RPMI7951 (cell line): ENCODE measurements around the gene SMIM24. TPM values are rescaled to one million over a fixed set of nuclear protein-coding genes. Genes with fewer than 3 reads are reported as not detected.
A peak's percentile ranks its signal among the peaks of the same experiment; 100 is the strongest.
"Not testable (repeated sequence)": the region's sequence is repeated elsewhere in the genome, so short reads cannot be mapped to it uniquely, and the experiment has no call there.

Experiments
- DNase-seq: peaks from one replicate; pipeline ENCODE4 v3.0.0-alpha.2; 2012; ENCODE audit warnings: low read depth
- total RNA-seq: library from RNA; depleted of rRNA; stranded (reverse); fragments of >200 nt; shearing (Covaris generic); gene quantifications from 2 replicates; pipeline ENCODE4 v1.2.3, GENCODE V29; 2014

The SMIM24 gene
- total RNA-seq, 1 experiment from 2014 or later, result not detected

- DNase-seq, result no peak
Measured at GRCh38 chr19:3514930-3515329, 34.6 kb upstream of the SMIM24 start.

GRCh38 chr19:3513229-3514140 lies 33.2 kb upstream of the SMIM24 start:
- DNase-seq, result no peak

GRCh38 chr19:3512562-3513228 lies 32.4 kb upstream of the SMIM24 start:
- no peak for DNase-seq

GRCh38 chr19:3511506-3512251 lies 31.4 kb upstream of the SMIM24 start:
- no peak for DNase-seq

DNA sequence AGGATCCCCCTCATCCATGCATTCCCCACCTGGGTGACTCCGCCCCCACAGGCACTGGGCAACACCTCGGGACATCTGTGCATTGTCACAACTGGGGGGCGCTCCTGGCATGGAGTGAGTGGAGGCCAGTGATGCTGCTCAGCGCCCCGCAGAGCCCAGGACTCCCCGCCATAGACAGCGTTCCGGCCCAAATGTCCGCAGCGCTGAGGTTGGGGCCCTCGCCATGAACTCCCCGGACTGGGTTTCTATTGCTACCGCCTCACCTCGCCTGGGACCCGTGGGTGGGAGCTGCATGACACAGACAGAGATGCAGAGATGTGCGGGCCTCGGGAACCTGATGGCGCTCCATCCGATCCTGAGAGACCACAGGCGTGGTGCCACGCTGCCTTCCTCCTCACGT lies 30.4 kb upstream of the SMIM24 start:
- DNase-seq, result no peak

DNA sequence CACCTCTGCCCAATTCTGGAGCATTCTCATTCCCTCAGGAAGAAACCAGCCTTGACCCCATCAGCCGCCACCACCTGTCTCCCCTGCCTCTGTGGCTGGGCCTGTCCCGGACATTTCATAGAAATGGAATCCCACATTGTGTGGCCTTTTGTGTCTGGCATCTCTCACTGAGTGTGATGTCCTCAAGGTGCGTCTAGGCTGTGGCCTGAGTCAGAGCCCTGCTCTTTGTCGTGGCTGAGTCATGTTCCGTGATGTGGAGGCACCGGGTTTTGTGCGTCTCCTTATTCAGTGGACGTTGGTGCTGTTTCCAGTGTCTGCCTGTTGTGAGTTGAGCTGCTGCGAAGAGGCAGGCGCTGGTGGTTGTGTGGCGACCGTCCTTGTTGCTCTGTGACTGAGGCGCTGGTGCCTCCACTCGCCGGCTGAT lies 29.3 kb upstream of the SMIM24 start:
- peak; percentile 75 for DNase-seq

DNA sequence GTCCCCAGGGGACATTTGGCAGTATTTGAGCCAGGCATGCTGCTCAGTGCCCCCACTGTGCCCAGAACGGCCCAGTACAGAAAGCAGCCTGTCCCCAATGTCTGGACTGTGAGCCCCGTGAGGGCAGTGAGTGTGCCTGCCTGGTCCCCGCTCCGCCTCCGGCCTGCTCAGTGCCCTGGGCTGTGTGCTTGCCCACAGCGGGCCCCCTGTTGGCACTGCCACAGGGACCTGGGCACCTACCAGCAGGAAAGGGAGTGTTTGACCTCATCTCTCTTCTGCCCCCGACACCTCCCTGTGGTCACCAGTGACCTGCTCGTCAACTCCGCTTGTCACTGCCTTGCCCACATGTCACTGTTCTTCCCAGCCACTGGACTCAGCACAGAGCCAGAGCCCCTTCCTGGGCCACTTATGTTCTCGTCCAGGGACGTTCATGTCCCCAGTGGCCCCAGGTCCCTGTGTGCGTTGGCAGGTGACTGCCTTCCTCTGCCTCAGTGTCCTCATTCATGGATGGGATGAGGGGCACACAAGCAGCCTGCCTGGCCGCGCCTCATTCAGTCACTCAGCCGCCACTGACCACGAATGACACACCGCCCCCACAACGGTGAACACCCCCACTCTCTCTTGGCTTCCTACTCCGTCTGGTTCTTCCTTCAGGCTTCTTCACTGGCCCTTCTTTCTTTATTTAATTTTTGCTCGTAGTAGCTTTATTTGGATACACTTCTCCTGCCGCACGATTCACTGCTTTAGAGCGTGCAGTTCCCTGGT lies 28.6 kb upstream of the SMIM24 start:
- no peak for DNase-seq

GRCh38 chr19:3508121-3508661 lies 27.9 kb upstream of the SMIM24 start:
- not testable (repeated sequence) for DNase-seq

DNA sequence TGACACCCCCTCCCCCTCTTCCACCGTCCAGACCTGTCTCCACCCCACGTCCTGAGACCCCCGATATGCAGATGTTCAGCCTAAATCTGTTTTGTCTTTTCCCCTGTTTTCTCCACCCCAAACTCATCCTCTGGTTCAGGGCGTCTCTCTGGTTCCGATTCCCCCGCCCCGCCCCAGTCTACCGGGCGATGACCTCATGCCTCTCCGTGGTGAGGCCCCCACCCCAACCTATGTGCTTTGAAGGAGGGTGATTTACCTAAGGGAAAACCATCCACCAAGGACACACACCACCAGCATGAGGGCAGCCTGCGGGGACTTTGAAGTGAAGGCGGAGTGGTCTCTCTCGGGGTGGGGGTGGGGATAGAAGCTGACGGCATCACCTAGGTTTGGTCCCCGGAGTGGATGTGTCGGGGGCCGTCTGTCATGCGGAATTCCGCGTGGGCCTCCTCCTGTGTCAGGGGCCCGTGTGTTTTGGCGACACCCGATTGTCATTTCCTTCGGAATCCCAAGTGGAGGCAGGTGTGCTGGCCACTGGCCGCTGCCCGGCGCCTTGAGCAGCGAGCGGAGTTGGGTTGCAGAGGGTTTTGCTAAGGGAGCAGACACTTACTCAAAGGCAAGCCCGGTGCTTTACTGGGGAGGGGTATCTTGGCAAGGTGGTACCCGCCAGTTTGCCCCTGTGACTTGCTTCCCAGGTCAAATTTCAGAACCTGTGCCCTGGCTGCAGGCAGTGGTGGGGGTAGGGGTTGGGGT lies 27.2 kb upstream of the SMIM24 start:
- DNase-seq, result no peak

- no peak for DNase-seq
Measured at GRCh38 chr19:3506384-3507340, 26.3 kb upstream of the SMIM24 start.

- peak; percentile 98 for DNase-seq
Measured at GRCh38 chr19:3505598-3506383, 25.5 kb upstream of the SMIM24 start, which contains the start of gene FZR1. FZR1 (plus strand) TSS chr19:3506311; CDS start chr19:3522990, 16,679 bp downstream.

- no peak for DNase-seq
Measured at GRCh38 chr19:3504735-3505134, 24.4 kb upstream of the SMIM24 start.

DNA sequence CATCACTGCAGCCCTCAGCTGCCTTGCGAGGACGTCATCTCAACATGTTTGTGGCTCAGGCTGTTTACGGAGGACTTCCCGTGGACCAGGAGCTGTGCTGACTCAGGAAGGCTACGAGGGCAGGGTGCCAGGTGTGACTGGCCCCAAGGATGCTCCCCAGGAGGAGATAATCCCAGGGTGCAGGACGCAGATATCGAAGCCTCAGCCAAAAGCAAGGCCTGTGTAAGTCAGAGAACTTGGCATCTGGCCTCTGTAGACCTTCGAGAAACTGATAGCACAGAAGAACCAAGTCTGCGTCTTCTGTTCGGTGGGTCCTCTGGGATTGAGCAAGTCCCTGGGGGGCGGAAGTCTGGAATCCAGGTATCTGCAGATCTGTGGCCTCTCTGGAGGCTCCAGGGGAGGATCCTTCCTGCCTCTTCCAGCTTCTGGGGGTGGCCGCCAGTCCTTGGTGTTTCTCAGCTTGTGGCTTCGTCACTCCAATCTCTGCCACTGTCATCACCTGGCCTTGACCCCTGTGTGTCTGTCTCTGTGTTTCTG lies 22.8 kb upstream of the SMIM24 start:
- DNase-seq, result no peak

DNA sequence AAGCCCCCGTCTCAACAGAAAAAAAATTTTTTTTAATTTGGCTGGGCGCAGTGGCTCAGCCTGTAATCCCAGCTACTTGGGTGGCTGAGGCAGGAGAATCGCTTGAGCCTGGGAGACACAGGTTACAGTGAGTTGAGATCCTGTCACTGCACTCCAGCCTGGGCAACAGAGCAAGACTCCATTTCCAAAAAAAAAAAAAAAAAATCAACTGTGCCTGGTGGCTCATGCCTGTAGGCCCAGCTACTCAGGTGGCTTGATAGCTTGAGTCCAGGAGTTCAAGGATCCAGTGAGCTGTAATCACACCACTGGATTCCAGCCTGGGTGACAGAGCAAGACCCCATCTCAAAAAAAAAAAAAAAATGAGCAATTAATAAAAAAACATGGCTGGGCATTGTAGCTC lies 21.5 kb upstream of the SMIM24 start:
- DNase-seq, result no peak

DNA sequence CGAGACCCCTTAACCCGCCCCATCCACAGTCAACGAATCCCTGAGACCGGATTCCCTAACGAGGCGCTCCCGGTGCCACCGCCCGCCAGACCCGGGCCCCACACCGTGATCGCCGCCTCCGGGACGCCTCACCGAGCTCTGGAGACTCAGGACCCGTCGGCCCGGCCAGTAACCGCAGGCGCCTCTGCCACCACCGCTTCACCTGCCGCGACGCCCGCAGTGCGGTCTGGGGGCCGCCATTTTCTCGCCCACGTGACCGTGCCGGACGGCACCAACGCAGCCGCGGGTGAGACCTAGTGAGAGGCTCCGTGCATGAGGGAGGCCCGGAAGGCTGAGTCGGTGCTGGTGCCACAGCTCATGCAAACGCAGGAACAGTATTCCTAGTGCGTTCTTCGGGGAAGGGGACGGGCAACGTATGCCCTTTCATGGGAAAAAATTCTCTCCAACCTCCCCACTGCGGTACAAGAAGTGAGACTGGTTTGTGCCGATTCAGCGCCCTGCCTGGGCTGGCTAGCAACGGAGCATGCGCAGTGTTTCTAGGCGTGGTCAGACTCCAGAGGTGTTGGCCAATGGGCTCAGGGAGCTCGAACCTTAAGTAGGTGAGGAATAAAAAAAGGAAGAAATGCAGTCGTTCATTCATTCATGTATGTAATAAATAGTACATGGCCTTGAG lies 20.2 kb upstream of the SMIM24 start, which contains the start of gene DOHH:
TSS of gene DOHH (minus strand) at position 246 of the 673 bp plus-strand sequence. CDS start 3,860 bp downstream, outside the sequence.
- DNase-seq, result peak; percentile 93

DNA sequence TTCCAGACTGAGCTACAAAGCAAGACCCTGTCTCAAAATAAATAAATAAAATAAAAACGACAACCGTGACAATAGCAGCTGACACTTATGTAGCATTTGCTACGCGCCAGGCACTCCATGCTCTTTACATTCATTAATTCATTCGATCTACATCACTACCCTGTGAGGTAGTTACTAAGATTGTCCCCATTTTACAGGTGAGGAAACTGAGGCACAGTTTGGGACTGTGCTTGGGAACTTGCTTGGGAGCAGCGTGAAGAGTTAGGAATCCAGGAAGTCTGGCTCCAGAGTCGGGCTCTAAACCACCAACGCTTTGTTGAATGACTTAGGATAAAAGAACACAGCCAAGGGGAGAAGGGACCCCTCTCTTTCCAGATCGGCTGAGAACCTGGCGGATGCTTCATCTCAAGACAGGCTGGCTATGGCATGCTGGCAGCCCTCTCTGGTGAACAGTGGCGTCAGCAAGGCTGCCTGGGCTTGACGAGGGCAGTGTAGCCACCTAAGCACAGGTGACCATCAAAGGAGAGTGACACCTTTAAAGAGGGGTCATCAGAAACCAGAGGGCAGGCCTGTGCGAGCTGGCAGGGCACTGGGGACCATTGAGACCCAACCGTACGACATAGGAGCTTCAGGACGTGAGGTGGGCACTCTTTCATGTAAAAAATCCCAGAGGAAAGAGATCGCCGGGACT lies 19.6 kb upstream of the SMIM24 start:
- no peak for DNase-seq
